ENCODE measurements around the gene SPAG8. TPM values are rescaled to one million over a fixed set of nuclear protein-coding genes. Genes with fewer than 3 reads are reported as not detected.
A peak's percentile ranks its signal among the peaks of the same experiment; 100 is the strongest.

Gene SPAG8
- total RNA-seq, 1 experiment from 2014 or later, result 0.50 TPM

DNA sequence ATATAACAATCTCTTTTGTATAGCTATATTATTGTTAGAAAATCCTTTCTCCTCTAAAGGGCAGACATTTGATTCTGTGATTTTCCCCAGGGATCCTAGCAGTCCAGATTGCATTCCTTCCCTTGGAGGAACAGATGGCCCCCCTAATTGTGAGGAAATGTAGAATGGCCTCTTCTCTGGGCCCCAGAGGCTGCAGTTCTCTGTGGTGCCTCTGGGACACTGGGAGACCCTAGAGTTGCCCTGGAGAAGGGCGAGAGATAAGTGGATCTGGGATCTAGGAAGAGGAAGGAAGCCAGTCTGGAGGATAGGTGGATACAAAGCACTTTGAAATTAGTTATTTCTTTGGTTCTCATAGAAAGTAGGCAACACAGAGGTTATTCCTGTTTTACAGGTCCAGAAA is 4.6 kb upstream of the SPAG8 start:
- Mint-ChIP-seq H3K4me3 (0 out of 5 replicates have a peak overlapping the region, but pooled peaks of 1 of the 2 experiments have one; percentile 11), H3K27me3 (ENCODE audit: low read depth) (peaks cover 9% of the 10 kb centered on the region), H3K27ac (no peak overlapping the region), H3K4me1 (peaks cover 25 to 26% of the 10 kb centered on the region in 2 experiments), H3K36me3 (ENCODE audit: insufficient read depth in 1 of 3, low read depth in 3 of 3) (peaks cover 0 to 8% (median 5%) of the 10 kb centered on the region in 3 experiments; a peak in 4 of 7 replicates), H3K9me3 (no peaks in the 10 kb centered on the region)
- Histone ChIP-seq H3K79me1 (ENCODE audit: insufficient read depth, low read depth, low read length, poor library complexity, severe bottlenecking) (no peaks in the 10 kb centered on the region), H3K14ac (ENCODE audit: insufficient read depth, low read length) (no peak overlapping the region), H2BK120ac (ENCODE audit: low read depth, low read length, poor library complexity, severe bottlenecking) (no peak overlapping the region), H3K9me3 (ENCODE audit: control insufficient read depth, low read depth, low read length) (no peaks in the 10 kb centered on the region), H4K20me1 (ENCODE audit: control insufficient read depth, insufficient read depth, insufficient read length) (no peaks in the 10 kb centered on the region), H3K23ac (ENCODE audit: insufficient read length, low read depth, low read length) (no peak overlapping the region), H4K91ac (ENCODE audit: insufficient read length, low read depth, low read length) (no peak overlapping the region), H3K27ac (ENCODE audit: insufficient read length, low read depth, low read length) (no peak overlapping the region), H3K56ac (ENCODE audit: insufficient read length, low read depth, low read length) (no peak overlapping the region), H2BK12ac (ENCODE audit: insufficient read length, low read depth, low read length) (no peak overlapping the region), H3K4ac (ENCODE audit: low read depth, low read length) (no peak overlapping the region), H3K4me2 (ENCODE audit: insufficient read depth, insufficient read length, low read length) (no peak overlapping the region), H2BK20ac (ENCODE audit: low read depth, low read length, poor library complexity, severe bottlenecking) (no peak overlapping the region), H3K27me3 (ENCODE audit: insufficient read depth, low read length) (no peaks in the 10 kb centered on the region), H4K5ac (ENCODE audit: insufficient read length, low read depth, low read length) (no peak overlapping the region), H2BK5ac (ENCODE audit: insufficient read length, low read length) (no peak overlapping the region), H4K8ac (replicated peaks; ENCODE audit: insufficient read length, low read depth, low read length) (no peak overlapping the region), H2BK15ac (ENCODE audit: low read depth, low read length) (no peak overlapping the region), H3K9ac (ENCODE audit: extremely low read depth, insufficient read length, low read length) (no peak overlapping the region), H3K4me1 (ENCODE audit: insufficient read depth, low read length) (no peaks in the 10 kb centered on the region), H3K18ac (ENCODE audit: insufficient read length, low read depth, low read length) (no peak overlapping the region), H3K23me2 (ENCODE audit: insufficient read length, low read depth, low read length, poor library complexity, severe bottlenecking) (peaks cover 8% of the 10 kb centered on the region), H2AFZ (ENCODE audit: low read length) (no peak overlapping the region), H2AK5ac (ENCODE audit: insufficient read length, low read length) (no peak overlapping the region), H3K79me2 (ENCODE audit: insufficient read depth, low read length) (no peaks in the 10 kb centered on the region), H3T11ph (ENCODE audit: low read length) (no peak overlapping the region)
- WGBS (ENCODE audit: extremely low coverage, insufficient read length, low lambda C conversion rate), result no CpG with 5 or more reads among the region's 1 CpG
- TF ChIP-seq, protein P1, sequence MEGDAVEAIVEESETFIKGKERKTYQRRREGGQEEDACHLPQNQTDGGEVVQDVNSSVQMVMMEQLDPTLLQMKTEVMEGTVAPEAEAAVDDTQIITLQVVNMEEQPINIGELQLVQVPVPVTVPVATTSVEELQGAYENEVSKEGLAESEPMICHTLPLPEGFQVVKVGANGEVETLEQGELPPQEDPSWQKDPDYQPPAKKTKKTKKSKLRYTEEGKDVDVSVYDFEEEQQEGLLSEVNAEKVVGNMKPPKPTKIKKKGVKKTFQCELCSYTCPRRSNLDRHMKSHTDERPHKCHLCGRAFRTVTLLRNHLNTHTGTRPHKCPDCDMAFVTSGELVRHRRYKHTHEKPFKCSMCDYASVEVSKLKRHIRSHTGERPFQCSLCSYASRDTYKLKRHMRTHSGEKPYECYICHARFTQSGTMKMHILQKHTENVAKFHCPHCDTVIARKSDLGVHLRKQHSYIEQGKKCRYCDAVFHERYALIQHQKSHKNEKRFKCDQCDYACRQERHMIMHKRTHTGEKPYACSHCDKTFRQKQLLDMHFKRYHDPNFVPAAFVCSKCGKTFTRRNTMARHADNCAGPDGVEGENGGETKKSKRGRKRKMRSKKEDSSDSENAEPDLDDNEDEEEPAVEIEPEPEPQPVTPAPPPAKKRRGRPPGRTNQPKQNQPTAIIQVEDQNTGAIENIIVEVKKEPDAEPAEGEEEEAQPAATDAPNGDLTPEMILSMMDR (conservative IDR thresholded peaks at IDR 0.05), result peak; percentile 57
- peak; percentile 68 for DNase-seq

All from H9 (cell line).